Measurements from ENCODE around the gene SLC2A9. TPM values are rescaled to one million over a fixed set of nuclear protein-coding genes. Genes with fewer than 3 reads are reported as not detected.

Gene SLC2A9
- total RNA-seq, 1 donor from 2014 or later = not detected

GRCh38 chr4:9832640-9833039 is 188.7 kb downstream of the SLC2A9 start:
- no peak for DNase-seq
- Mint-ChIP-seq H3K4me3 (ENCODE audit: unreplicated experiment) (no peak overlapping the region), H3K9me3 (ENCODE audit: unreplicated experiment) (peaks cover 3% of the 10 kb centered on the region), H3K36me3 (ENCODE audit: unreplicated experiment) (no peaks in the 10 kb centered on the region), H3K27ac (ENCODE audit: unreplicated experiment) (no peak overlapping the region), H3K27me3 (ENCODE audit: unreplicated experiment) (peaks cover 11% of the 10 kb centered on the region), H3K4me1 (ENCODE audit: low read depth, unreplicated experiment) (no peaks in the 10 kb centered on the region)
- no peak for TF ChIP-seq CTCF (IDR thresholded peaks at IDR 0.05; ENCODE audit: partially characterized antibody, unreplicated experiment)

DNA sequence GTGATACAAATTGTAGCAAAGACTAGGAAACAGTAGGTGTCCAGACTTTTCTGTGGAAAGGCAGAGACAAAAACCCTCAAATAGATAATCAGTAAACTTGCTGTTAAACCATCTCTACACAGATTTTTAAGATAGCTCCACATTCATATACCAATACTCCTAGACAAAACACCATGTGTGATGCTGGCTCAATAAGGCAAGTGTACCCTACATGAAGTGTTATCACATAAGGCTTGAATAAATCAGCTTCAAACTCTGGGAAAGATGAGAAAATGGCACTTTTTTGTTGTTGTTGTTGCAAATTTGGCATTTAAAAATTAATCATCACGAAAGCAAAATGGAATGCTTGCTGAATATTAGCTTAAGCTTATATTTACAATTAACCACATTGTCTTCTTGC is 194.7 kb downstream of the SLC2A9 start:
- TF ChIP-seq CTCF (IDR thresholded peaks at IDR 0.05; ENCODE audit: partially characterized antibody, unreplicated experiment) = no peak
- peaks cover 2% of the 10 kb centered on the region for H3K9me3 Mint-ChIP-seq (ENCODE audit: unreplicated experiment)
- H3K27me3 Mint-ChIP-seq (ENCODE audit: unreplicated experiment) = peaks cover 2% of the 10 kb centered on the region
- no peak overlapping the region for H3K4me3 Mint-ChIP-seq (ENCODE audit: unreplicated experiment)
- DNase-seq = no peak
- H3K27ac Mint-ChIP-seq (ENCODE audit: unreplicated experiment) = no peak overlapping the region
- no peaks in the 10 kb centered on the region for H3K36me3 Mint-ChIP-seq (ENCODE audit: unreplicated experiment)
- H3K4me1 Mint-ChIP-seq (ENCODE audit: low read depth, unreplicated experiment) = no peaks in the 10 kb centered on the region

GRCh38 chr4:9825049-9825448 is 196.2 kb downstream of the SLC2A9 start:
- H3K9me3 Mint-ChIP-seq (ENCODE audit: unreplicated experiment) = peaks cover 2% of the 10 kb centered on the region
- H3K27me3 Mint-ChIP-seq (ENCODE audit: unreplicated experiment) = peaks cover 2% of the 10 kb centered on the region
- no peak for DNase-seq
- no peak overlapping the region for H3K27ac Mint-ChIP-seq (ENCODE audit: unreplicated experiment)
- H3K4me3 Mint-ChIP-seq (ENCODE audit: unreplicated experiment) = no peak overlapping the region
- no peak for TF ChIP-seq CTCF (IDR thresholded peaks at IDR 0.05; ENCODE audit: partially characterized antibody, unreplicated experiment)
- H3K36me3 Mint-ChIP-seq (ENCODE audit: unreplicated experiment) = no peaks in the 10 kb centered on the region
- H3K4me1 Mint-ChIP-seq (ENCODE audit: low read depth, unreplicated experiment) = no peaks in the 10 kb centered on the region

DNA sequence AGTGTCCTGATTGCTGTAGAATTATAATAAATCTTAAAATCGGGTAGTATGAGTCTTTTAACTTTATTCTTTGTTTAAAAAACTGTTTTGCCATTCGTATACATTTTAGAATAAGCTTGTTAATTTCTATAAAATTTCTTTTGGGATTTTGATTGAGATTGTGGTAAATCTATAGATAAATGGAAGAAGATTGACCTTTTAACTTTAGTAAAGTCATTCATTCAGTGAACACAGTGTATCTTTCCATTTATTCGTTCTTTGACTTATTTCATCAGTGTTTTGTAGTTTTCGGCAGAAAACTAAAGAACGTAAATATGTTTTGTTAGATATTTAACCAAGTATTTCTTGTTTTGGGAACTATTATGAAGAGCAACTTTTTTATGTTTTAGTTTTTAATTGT is 201.0 kb downstream of the SLC2A9 start:
- no peak overlapping the region for H3K4me3 Mint-ChIP-seq (ENCODE audit: unreplicated experiment)
- TF ChIP-seq CTCF (IDR thresholded peaks at IDR 0.05; ENCODE audit: partially characterized antibody, unreplicated experiment) = no peak

DNA sequence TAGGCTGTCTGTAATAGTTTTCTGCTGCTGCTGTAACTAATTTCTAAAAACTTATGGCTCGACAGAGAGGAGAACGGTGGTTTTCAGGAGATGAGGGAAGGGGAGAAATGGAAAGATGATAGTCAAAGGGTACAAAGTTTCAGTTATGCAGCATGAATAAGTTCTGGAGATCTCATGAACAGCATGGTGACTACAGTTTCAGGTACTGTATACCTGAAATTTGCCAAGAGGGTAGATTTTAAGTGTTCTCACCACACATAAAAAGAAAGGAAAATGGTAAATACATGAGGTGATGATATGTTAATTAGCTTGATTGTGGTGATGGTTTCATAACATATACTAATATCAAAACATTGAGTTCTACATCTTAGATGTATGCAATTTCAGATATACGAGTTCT is 205.0 kb downstream of the SLC2A9 start:
- H3K36me3 Mint-ChIP-seq (ENCODE audit: unreplicated experiment) = peaks cover 6% of the 10 kb centered on the region
- H3K27me3 Mint-ChIP-seq (ENCODE audit: unreplicated experiment) = no peaks in the 10 kb centered on the region
- no peak for TF ChIP-seq CTCF (IDR thresholded peaks at IDR 0.05; ENCODE audit: partially characterized antibody, unreplicated experiment)
- H3K27ac Mint-ChIP-seq (ENCODE audit: unreplicated experiment) = no peak overlapping the region
- no peak for DNase-seq
- H3K4me3 Mint-ChIP-seq (ENCODE audit: unreplicated experiment) = no peak overlapping the region
- peaks cover under 1% of the 10 kb centered on the region for H3K9me3 Mint-ChIP-seq (ENCODE audit: unreplicated experiment)
- no peaks in the 10 kb centered on the region for H3K4me1 Mint-ChIP-seq (ENCODE audit: low read depth, unreplicated experiment)

More for the DNA sequence above, 201.0 kb downstream of the SLC2A9 start:
- no peaks in the 10 kb centered on the region for H3K4me1 Mint-ChIP-seq (ENCODE audit: low read depth, unreplicated experiment)
- no peaks in the 10 kb centered on the region for H3K36me3 Mint-ChIP-seq (ENCODE audit: unreplicated experiment)
- no peak overlapping the region for H3K27ac Mint-ChIP-seq (ENCODE audit: unreplicated experiment)
- H3K9me3 Mint-ChIP-seq (ENCODE audit: unreplicated experiment) = no peaks in the 10 kb centered on the region
- no peaks in the 10 kb centered on the region for H3K27me3 Mint-ChIP-seq (ENCODE audit: unreplicated experiment)
- no peak for DNase-seq

All from glutamatergic neuron (in vitro differentiated cells).